GM12865 (cell line): ENCODE measurements around the gene JMJD6.
A peak's percentile ranks its signal among the peaks of the same experiment; 100 is the strongest.

Experiments
- DNase-seq: peaks from one replicate; pipeline ENCODE4 v3.0.0; 2010; ENCODE audit warnings: low read depth
- H3K4me3 ChIP-seq: 2 replicates; pipeline ENCODE4 v1.5.1; 2011; ENCODE audit warnings: mild to moderate bottlenecking, low read depth, low read length, control low read depth
- TF ChIP-seq, protein P1 (sequence below): IDR thresholded peaks from 2 replicates; pipeline ENCODE4 v1.5.1; 2011; ENCODE audit warnings: low read length, control low read depth, low read depth, inconsistent platforms; ENCODE audit not compliant: insufficient read depth; ENCODE audit errors: missing control alignments

Gene JMJD6

GRCh38 chr17:76707985-76708807, 18.2 kb downstream of the JMJD6 start:
- H3K4me3 ChIP-seq = no peak overlapping the region
- TF ChIP-seq, protein P1, sequence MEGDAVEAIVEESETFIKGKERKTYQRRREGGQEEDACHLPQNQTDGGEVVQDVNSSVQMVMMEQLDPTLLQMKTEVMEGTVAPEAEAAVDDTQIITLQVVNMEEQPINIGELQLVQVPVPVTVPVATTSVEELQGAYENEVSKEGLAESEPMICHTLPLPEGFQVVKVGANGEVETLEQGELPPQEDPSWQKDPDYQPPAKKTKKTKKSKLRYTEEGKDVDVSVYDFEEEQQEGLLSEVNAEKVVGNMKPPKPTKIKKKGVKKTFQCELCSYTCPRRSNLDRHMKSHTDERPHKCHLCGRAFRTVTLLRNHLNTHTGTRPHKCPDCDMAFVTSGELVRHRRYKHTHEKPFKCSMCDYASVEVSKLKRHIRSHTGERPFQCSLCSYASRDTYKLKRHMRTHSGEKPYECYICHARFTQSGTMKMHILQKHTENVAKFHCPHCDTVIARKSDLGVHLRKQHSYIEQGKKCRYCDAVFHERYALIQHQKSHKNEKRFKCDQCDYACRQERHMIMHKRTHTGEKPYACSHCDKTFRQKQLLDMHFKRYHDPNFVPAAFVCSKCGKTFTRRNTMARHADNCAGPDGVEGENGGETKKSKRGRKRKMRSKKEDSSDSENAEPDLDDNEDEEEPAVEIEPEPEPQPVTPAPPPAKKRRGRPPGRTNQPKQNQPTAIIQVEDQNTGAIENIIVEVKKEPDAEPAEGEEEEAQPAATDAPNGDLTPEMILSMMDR = peak; percentile 5
- DNase-seq = no peak

DNA sequence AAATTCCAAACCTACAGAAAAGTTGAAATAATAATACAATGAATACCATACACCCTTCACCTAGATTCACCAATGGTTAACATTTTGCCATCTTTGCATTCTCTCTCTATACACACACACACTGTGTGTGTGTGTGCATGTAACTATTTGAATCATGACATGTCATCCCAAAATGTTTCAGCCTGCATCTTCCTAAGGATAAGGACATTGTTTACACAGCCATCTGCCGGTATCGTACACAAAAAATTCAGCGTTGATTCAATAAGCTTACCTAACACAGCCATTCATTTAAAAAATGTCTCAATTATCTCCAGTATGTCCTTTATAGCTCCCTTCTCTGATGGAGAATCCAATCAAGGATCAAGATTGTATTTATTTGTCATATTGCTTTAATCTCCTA, 19.6 kb downstream of the JMJD6 start:
- no peak overlapping the region for H3K4me3 ChIP-seq
- no peak for DNase-seq
- TF ChIP-seq, protein P1 = no peak

- no peak for DNase-seq
- no peak overlapping the region for H3K4me3 ChIP-seq
- TF ChIP-seq, protein P1 = no peak
Observed at GRCh38 chr17:76704805-76705204, 21.6 kb downstream of the JMJD6 start.

DNA sequence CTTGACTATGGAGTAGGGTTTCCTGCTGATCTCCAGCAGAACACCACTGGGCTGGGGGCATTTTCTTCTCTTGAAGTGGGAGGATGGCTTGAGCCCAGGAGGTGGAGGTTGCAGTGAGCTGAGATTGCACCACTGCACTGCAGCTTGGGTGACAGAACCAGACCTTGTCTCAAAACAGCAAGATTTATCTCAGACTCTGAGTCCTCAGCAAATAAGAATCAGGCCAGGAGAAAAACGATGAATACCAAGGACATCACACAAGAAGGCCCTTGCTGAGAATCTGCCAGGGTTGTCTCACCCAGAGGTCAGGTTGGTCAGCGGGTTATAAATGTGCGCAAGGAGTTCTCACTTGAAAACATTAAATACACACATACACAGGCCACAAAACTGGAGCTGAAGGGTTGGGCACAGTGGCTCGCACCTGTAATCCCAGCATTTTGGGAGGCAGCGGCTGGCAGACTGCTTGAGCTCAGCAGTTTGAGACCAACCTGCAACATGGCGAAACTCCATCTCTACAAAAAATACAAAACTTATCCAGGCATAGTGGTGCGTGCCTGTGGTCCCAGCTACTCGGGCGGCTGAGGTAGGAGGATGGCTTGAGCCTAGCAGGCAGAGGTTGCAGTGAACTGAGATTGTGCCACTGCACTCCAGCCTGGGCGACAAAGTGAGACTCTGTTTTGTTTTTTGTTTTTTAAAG, 23.3 kb downstream of the JMJD6 start:
- no peak for DNase-seq
- H3K4me3 ChIP-seq = no peak overlapping the region
- TF ChIP-seq, protein P1 = no peak

GRCh38 chr17:76702076-76702475, 24.3 kb downstream of the JMJD6 start:
- no peak for DNase-seq
- TF ChIP-seq, protein P1 = no peak
- no peak overlapping the region for H3K4me3 ChIP-seq

DNA sequence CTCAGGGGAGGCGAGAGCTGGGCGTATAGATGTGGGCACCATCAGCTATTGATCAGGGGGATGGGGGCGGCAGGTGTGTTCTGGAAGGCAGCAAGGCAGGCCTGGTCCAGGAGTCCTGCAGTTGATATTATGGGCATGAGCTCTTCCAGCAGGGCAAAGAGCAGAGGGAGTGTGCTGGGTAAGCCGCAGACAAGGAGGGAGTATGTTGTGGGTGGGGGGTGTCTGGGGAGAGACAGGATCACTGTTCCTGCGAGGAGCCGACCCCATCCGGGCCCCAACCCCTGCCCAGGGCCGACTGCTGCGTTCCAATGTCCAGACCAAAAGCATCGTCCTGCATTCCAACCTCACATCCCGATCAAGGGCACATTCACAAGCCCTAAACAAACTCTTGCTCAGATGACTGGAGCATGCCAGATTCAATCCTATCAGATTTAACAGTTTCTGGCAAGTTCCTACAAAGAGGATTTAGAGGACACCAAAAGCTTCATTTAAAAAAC, 24.9 kb downstream of the JMJD6 start:
- DNase-seq = no peak
- TF ChIP-seq, protein P1 = no peak
- H3K4me3 ChIP-seq = no peak overlapping the region
